Measurements from ENCODE around the gene C13orf42.

- TF ChIP-seq, protein P1, sequence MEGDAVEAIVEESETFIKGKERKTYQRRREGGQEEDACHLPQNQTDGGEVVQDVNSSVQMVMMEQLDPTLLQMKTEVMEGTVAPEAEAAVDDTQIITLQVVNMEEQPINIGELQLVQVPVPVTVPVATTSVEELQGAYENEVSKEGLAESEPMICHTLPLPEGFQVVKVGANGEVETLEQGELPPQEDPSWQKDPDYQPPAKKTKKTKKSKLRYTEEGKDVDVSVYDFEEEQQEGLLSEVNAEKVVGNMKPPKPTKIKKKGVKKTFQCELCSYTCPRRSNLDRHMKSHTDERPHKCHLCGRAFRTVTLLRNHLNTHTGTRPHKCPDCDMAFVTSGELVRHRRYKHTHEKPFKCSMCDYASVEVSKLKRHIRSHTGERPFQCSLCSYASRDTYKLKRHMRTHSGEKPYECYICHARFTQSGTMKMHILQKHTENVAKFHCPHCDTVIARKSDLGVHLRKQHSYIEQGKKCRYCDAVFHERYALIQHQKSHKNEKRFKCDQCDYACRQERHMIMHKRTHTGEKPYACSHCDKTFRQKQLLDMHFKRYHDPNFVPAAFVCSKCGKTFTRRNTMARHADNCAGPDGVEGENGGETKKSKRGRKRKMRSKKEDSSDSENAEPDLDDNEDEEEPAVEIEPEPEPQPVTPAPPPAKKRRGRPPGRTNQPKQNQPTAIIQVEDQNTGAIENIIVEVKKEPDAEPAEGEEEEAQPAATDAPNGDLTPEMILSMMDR (IDR thresholded peaks at IDR 0.05): no peak
- TF ChIP-seq POLR2A (IDR thresholded peaks at IDR 0.05): no peak
Measured at GRCh38 chr13:51118809-51119431, 7.8 kb upstream of the C13orf42 start.
